ENCODE data around the gene TRAPPC2L.
"Not testable (repeated sequence)": the region's sequence is repeated elsewhere in the genome, so short reads cannot be mapped to it uniquely, and the experiment has no call there.

Gene TRAPPC2L

GRCh38 chr16:88877564-88878289 lies 20.8 kb downstream of the TRAPPC2L start:
- DNase-seq (ENCODE audit: low read depth) = no peak

GRCh38 chr16:88878356-88878755 lies 21.4 kb downstream of the TRAPPC2L start:
- no peak for DNase-seq (ENCODE audit: low read depth)

- no peak for DNase-seq (ENCODE audit: low read depth)
These were observed 22.2 kb downstream of the TRAPPC2L start for GRCh38 chr16:88878967-88879787.

GRCh38 chr16:88879788-88880055 lies 22.8 kb downstream of the TRAPPC2L start:
- no peak for DNase-seq (ENCODE audit: low read depth)

- DNase-seq (ENCODE audit: low read depth) = no peak
These were observed 23.5 kb downstream of the TRAPPC2L start for GRCh38 chr16:88880226-88881006.

- no peak for DNase-seq (ENCODE audit: low read depth)
These were observed 24.2 kb downstream of the TRAPPC2L start for GRCh38 chr16:88881007-88881615.

GRCh38 chr16:88881675-88882357 lies 24.9 kb downstream of the TRAPPC2L start:
- DNase-seq (ENCODE audit: low read depth) = no peak

GRCh38 chr16:88882358-88883030 lies 25.6 kb downstream of the TRAPPC2L start:
- no peak for DNase-seq (ENCODE audit: low read depth)

GRCh38 chr16:88883117-88883895 lies 26.4 kb downstream of the TRAPPC2L start:
- no peak for DNase-seq (ENCODE audit: low read depth)

- DNase-seq (ENCODE audit: low read depth) = no peak
These were observed 27.0 kb downstream of the TRAPPC2L start for GRCh38 chr16:88883946-88884345.

GRCh38 chr16:88884569-88885271 lies 27.8 kb downstream of the TRAPPC2L start:
- no peak for DNase-seq (ENCODE audit: low read depth)

- no peak for DNase-seq (ENCODE audit: low read depth)
These were observed 28.9 kb downstream of the TRAPPC2L start for GRCh38 chr16:88885693-88886280.

- no peak for DNase-seq (ENCODE audit: low read depth)
These were observed 29.5 kb downstream of the TRAPPC2L start for GRCh38 chr16:88886420-88886844.

- DNase-seq (ENCODE audit: low read depth) = no peak
These were observed 30.1 kb downstream of the TRAPPC2L start for GRCh38 chr16:88886845-88887521.

GRCh38 chr16:88888057-88888456 lies 31.1 kb downstream of the TRAPPC2L start:
- no peak for DNase-seq (ENCODE audit: low read depth)

- no peak for DNase-seq (ENCODE audit: low read depth)
These were observed 31.8 kb downstream of the TRAPPC2L start for GRCh38 chr16:88888461-88889387.

- not testable (repeated sequence) for DNase-seq (ENCODE audit: low read depth)
These were observed 32.9 kb downstream of the TRAPPC2L start for GRCh38 chr16:88889702-88890352.
